HepG2 (cell line): ENCODE measurements around the gene CMC1.

Experiments
- FOXM1 ChIP-seq: sonication (generic); formaldehyde crosslinking; IDR thresholded peaks from 2 replicates; pipeline ENCODE4 v1.5.0; 2020; ENCODE audit warnings: missing genetic modification reagents
- NFYB ChIP-seq: sonication (generic); formaldehyde crosslinking; IDR thresholded peaks from 2 replicates; pipeline ENCODE4 v1.4.0; 2020; ENCODE audit warnings: missing genetic modification reagents
- PITX1 ChIP-seq: sonication (generic); formaldehyde crosslinking; IDR thresholded peaks from 2 replicates; pipeline ENCODE4 v1.5.1; 2020; ENCODE audit warnings: mild to moderate bottlenecking, missing genetic modification reagents
- POLR2A ChIP-seq, 2 experiments: IDR thresholded peaks; 2 replicates each; pipeline ENCODE4 v1.6.1; 2011; ENCODE audit warnings: low read depth in 2 of 2, low read length in 2 of 2, mild to moderate bottlenecking in 1 of 2, moderate library complexity in 1 of 2; ENCODE audit not compliant: insufficient read depth in 1 of 2
- TCF12 ChIP-seq, 2 experiments: fragments of 450-650 bp in 1 of 2; sonication (generic) in 1 of 2; formaldehyde crosslinking in 1 of 2; IDR thresholded peaks; 2 replicates each; pipeline versions ENCODE4 v1.6.1 to v1.8.0; 2017 to 2022; ENCODE audit warnings: antibody characterized with exemption in 1 of 2, mild to moderate bottlenecking in 1 of 2, missing genetic modification reagents in 1 of 2, moderate library complexity in 1 of 2
- THAP9 ChIP-seq: sonication (generic); formaldehyde crosslinking; IDR thresholded peaks from 2 replicates; pipeline ENCODE4; 2020; ENCODE audit warnings: missing genetic modification reagents, mild to moderate bottlenecking, borderline replicate concordance
- USF2 ChIP-seq, 2 experiments: sonication (generic) in 1 of 2; formaldehyde crosslinking in 1 of 2; IDR thresholded peaks; 2 replicates each; pipeline versions ENCODE4 v1.5.1 to v1.6.1; 2011 to 2020; ENCODE audit warnings: borderline replicate concordance in 1 of 2, low read depth in 1 of 2, low read length in 1 of 2, mild to moderate bottlenecking in 1 of 2, missing genetic modification reagents in 1 of 2, moderate library complexity in 1 of 2
- ZNF431 ChIP-seq: sonication (generic); formaldehyde crosslinking; IDR thresholded peaks from 2 replicates; pipeline ENCODE4 v1.9.0; 2022; ENCODE audit warnings: missing genetic modification reagents, low read depth, mild to moderate bottlenecking, borderline replicate concordance

- TF ChIP-seq FOXM1 (no peak), POLR2A (IDR thresholded peaks at IDR 0.05; ENCODE audit: insufficient read depth in 1 of 2, low read depth in 2 of 2, low read length in 2 of 2) (no peak), PITX1 (CRISPR knock-in tag) (no peak), THAP9 (CRISPR knock-in tag) (no peak), USF2 (IDR thresholded peaks at IDR 0.05; ENCODE audit: low read depth, low read length) (no peak), USF2 (CRISPR knock-in tag; IDR thresholded peaks at IDR 0.05; ENCODE audit: borderline replicate concordance) (no peak), TCF12 (IDR thresholded peaks at IDR 0.05) (no peak), TCF12 (CRISPR knock-in tag; IDR thresholded peaks at IDR 0.05) (no peak), NFYB (CRISPR knock-in tag) (no peak), ZNF431 (CRISPR knock-in tag) (no peak)
These were observed 95.8 kb downstream of the CMC1 start for GRCh38 chr3:28337230-28337629.
